ENCODE results near the gene CTIF.

The CTIF gene

GRCh38 chr18:48876590-48876989 lies 337.8 kb downstream of the CTIF start:
- Histone ChIP-seq H3K4me3 (ENCODE audit: control insufficient read depth in 1 of 7, extremely low read depth in 1 of 7, insufficient read depth in 4 of 7, low read depth in 2 of 7, low read length in 6 of 7) (no peak overlapping the region), H3K27me3 (replicated peaks in 2 of 5; ENCODE audit: control insufficient read depth in 4 of 5, insufficient read depth in 5 of 5, low read length in 4 of 5) (peaks cover 0 to 4% (median 0%) of the 10 kb centered on the region in 5 experiments), H3K27ac (ENCODE audit: insufficient read depth in 1 of 2, low read depth in 1 of 2, low read length in 2 of 2, poor library complexity in 1 of 2, severe bottlenecking in 2 of 2) (no peak overlapping the region), H3K4me1 (ENCODE audit: control extremely low read depth in 1 of 4, control insufficient read depth in 4 of 4, insufficient read depth in 4 of 4, low read length in 3 of 4) (peaks cover 0 to 4% (median 0%) of the 10 kb centered on the region in 4 experiments), H3K9me3 (ENCODE audit: control extremely low read depth in 1 of 5, control insufficient read depth in 4 of 5, insufficient read depth in 2 of 5, low read depth in 1 of 5, low read length in 4 of 5) (no peaks in the 10 kb centered on the region), H3K36me3 (ENCODE audit: control insufficient read depth in 4 of 4, insufficient read depth in 4 of 4, low read length in 3 of 4) (no peaks in the 10 kb centered on the region)
- POLR2A ChIA-PET: no interaction called here
- 93% methylated on average over 2 of the region's 6 CpGs for WGBS (ENCODE audit: insufficient coverage)
- DNase-seq: no peak
- CTCF ChIA-PET: interaction anchor here (1.3 to 2.1 kb wide), 2 partner anchors 16 to 99 kb away, joined by 3 to 6 read pairs; no protein-coding TSS in a partner anchor

GRCh38 chr18:48877941-48878340 lies 339.1 kb downstream of the CTIF start:
- peaks cover 0 to 4% (median 0%) of the 10 kb centered on the region in 5 experiments for H3K27me3 ChIP-seq (replicated peaks in 2 of 5; ENCODE audit: control insufficient read depth in 4 of 5, insufficient read depth in 5 of 5, low read length in 4 of 5)
- ChIA-PET CTCF (interaction anchor here (1.0 to 2.1 kb wide), 4 partner anchors 18 to 100 kb away, joined by 3 to 6 read pairs (median 3); no protein-coding TSS in a partner anchor), POLR2A (no interaction called here)
- peaks cover 0 to 4% (median 0%) of the 10 kb centered on the region in 4 experiments for H3K4me1 ChIP-seq (ENCODE audit: control extremely low read depth in 1 of 4, control insufficient read depth in 4 of 4, insufficient read depth in 4 of 4, low read length in 3 of 4)
- no peak overlapping the region for H3K4me3 ChIP-seq (ENCODE audit: control insufficient read depth in 1 of 7, extremely low read depth in 1 of 7, insufficient read depth in 4 of 7, low read depth in 2 of 7, low read length in 6 of 7)
- 100% methylated on average over 2 of the region's 3 CpGs for WGBS (ENCODE audit: insufficient coverage)
- no peaks in the 10 kb centered on the region for H3K9me3 ChIP-seq (ENCODE audit: control extremely low read depth in 1 of 5, control insufficient read depth in 4 of 5, insufficient read depth in 2 of 5, low read depth in 1 of 5, low read length in 4 of 5)
- no peak for DNase-seq
- no peaks in the 10 kb centered on the region for H3K36me3 ChIP-seq (ENCODE audit: control insufficient read depth in 4 of 4, insufficient read depth in 4 of 4, low read length in 3 of 4)
- H3K27ac ChIP-seq (ENCODE audit: insufficient read depth in 1 of 2, low read depth in 1 of 2, low read length in 2 of 2, poor library complexity in 1 of 2, severe bottlenecking in 2 of 2): no peak overlapping the region

- DNase-seq: no peak
- WGBS (ENCODE audit: insufficient coverage): 93% methylated on average over 11 of the region's 12 CpGs
- Histone ChIP-seq H3K27ac (ENCODE audit: insufficient read depth in 1 of 2, low read depth in 1 of 2, low read length in 2 of 2, poor library complexity in 1 of 2, severe bottlenecking in 2 of 2) (no peak overlapping the region), H3K4me1 (ENCODE audit: control extremely low read depth in 1 of 4, control insufficient read depth in 4 of 4, insufficient read depth in 4 of 4, low read length in 3 of 4) (peaks cover 0 to 4% (median 0%) of the 10 kb centered on the region in 4 experiments), H3K9me3 (ENCODE audit: control extremely low read depth in 1 of 5, control insufficient read depth in 4 of 5, insufficient read depth in 2 of 5, low read depth in 1 of 5, low read length in 4 of 5) (no peaks in the 10 kb centered on the region), H3K4me3 (ENCODE audit: control insufficient read depth in 1 of 7, extremely low read depth in 1 of 7, insufficient read depth in 4 of 7, low read depth in 2 of 7, low read length in 6 of 7) (no peak overlapping the region), H3K36me3 (ENCODE audit: control insufficient read depth in 4 of 4, insufficient read depth in 4 of 4, low read length in 3 of 4) (no peaks in the 10 kb centered on the region), H3K27me3 (replicated peaks in 2 of 5; ENCODE audit: control insufficient read depth in 4 of 5, insufficient read depth in 5 of 5, low read length in 4 of 5) (peaks cover 0 to 4% (median 0%) of the 10 kb centered on the region in 5 experiments)
- ChIA-PET CTCF (no interaction called here), POLR2A (no interaction called here)
Observed at GRCh38 chr18:48878471-48878870, 339.6 kb downstream of the CTIF start.

GRCh38 chr18:48879008-48879431 lies 340.2 kb downstream of the CTIF start:
- Histone ChIP-seq H3K4me1 (ENCODE audit: control extremely low read depth in 1 of 4, control insufficient read depth in 4 of 4, insufficient read depth in 4 of 4, low read length in 3 of 4) (peaks cover 0 to 4% (median 0%) of the 10 kb centered on the region in 4 experiments), H3K36me3 (ENCODE audit: control insufficient read depth in 4 of 4, insufficient read depth in 4 of 4, low read length in 3 of 4) (no peaks in the 10 kb centered on the region), H3K27me3 (replicated peaks in 2 of 5; ENCODE audit: control insufficient read depth in 4 of 5, insufficient read depth in 5 of 5, low read length in 4 of 5) (peaks cover 0 to 4% (median 0%) of the 10 kb centered on the region in 5 experiments), H3K4me3 (ENCODE audit: control insufficient read depth in 1 of 7, extremely low read depth in 1 of 7, insufficient read depth in 4 of 7, low read depth in 2 of 7, low read length in 6 of 7) (no peak overlapping the region), H3K27ac (ENCODE audit: insufficient read depth in 1 of 2, low read depth in 1 of 2, low read length in 2 of 2, poor library complexity in 1 of 2, severe bottlenecking in 2 of 2) (no peak overlapping the region), H3K9me3 (ENCODE audit: control extremely low read depth in 1 of 5, control insufficient read depth in 4 of 5, insufficient read depth in 2 of 5, low read depth in 1 of 5, low read length in 4 of 5) (no peaks in the 10 kb centered on the region)
- 88% methylated on average over 13 of the region's 15 CpGs for WGBS (ENCODE audit: insufficient coverage)
- DNase-seq: no peak
- CTCF ChIA-PET: no interaction called here
- POLR2A ChIA-PET: no interaction called here

- H3K4me1 ChIP-seq (ENCODE audit: control extremely low read depth in 1 of 4, control insufficient read depth in 4 of 4, insufficient read depth in 4 of 4, low read length in 3 of 4): peaks cover 0 to 10% (median 0%) of the 10 kb centered on the region in 4 experiments
- WGBS (ENCODE audit: insufficient coverage): no CpG with 5 or more reads among the region's 1 CpG
- H3K27ac ChIP-seq (ENCODE audit: insufficient read depth in 1 of 2, low read depth in 1 of 2, low read length in 2 of 2, poor library complexity in 1 of 2, severe bottlenecking in 2 of 2): no peak overlapping the region
- CTCF ChIA-PET: interaction anchor here (0.6 to 1.4 kb wide), 5 partner anchors 12 to 71 kb away, joined by 3 read pairs; no protein-coding TSS in a partner anchor
- peaks cover 0 to 4% (median 0%) of the 10 kb centered on the region in 5 experiments for H3K27me3 ChIP-seq (replicated peaks in 2 of 5; ENCODE audit: control insufficient read depth in 4 of 5, insufficient read depth in 5 of 5, low read length in 4 of 5)
- POLR2A ChIA-PET: interaction anchor here (0.6 to 0.7 kb wide), 2 partner anchors 11 to 48 kb away, joined by 3 read pairs; no protein-coding TSS in a partner anchor
- no peak for DNase-seq
- H3K4me3 ChIP-seq (ENCODE audit: control insufficient read depth in 1 of 7, extremely low read depth in 1 of 7, insufficient read depth in 4 of 7, low read depth in 2 of 7, low read length in 6 of 7): no peak overlapping the region
- H3K36me3 ChIP-seq (ENCODE audit: control insufficient read depth in 4 of 4, insufficient read depth in 4 of 4, low read length in 3 of 4): no peaks in the 10 kb centered on the region
- H3K9me3 ChIP-seq (ENCODE audit: control extremely low read depth in 1 of 5, control insufficient read depth in 4 of 5, insufficient read depth in 2 of 5, low read depth in 1 of 5, low read length in 4 of 5): no peaks in the 10 kb centered on the region
Observed at GRCh38 chr18:48880931-48881330, 342.1 kb downstream of the CTIF start.

- Histone ChIP-seq H3K4me3 (ENCODE audit: control insufficient read depth in 1 of 7, extremely low read depth in 1 of 7, insufficient read depth in 4 of 7, low read depth in 2 of 7, low read length in 6 of 7) (no peak overlapping the region), H3K27ac (ENCODE audit: insufficient read depth in 1 of 2, low read depth in 1 of 2, low read length in 2 of 2, poor library complexity in 1 of 2, severe bottlenecking in 2 of 2) (no peak overlapping the region), H3K36me3 (ENCODE audit: control insufficient read depth in 4 of 4, insufficient read depth in 4 of 4, low read length in 3 of 4) (no peaks in the 10 kb centered on the region), H3K9me3 (ENCODE audit: control extremely low read depth in 1 of 5, control insufficient read depth in 4 of 5, insufficient read depth in 2 of 5, low read depth in 1 of 5, low read length in 4 of 5) (no peaks in the 10 kb centered on the region), H3K4me1 (ENCODE audit: control extremely low read depth in 1 of 4, control insufficient read depth in 4 of 4, insufficient read depth in 4 of 4, low read length in 3 of 4) (peaks cover 0 to 10% (median 0%) of the 10 kb centered on the region in 4 experiments), H3K27me3 (replicated peaks in 2 of 5; ENCODE audit: control insufficient read depth in 4 of 5, insufficient read depth in 5 of 5, low read length in 4 of 5) (peaks cover 0 to 4% (median 0%) of the 10 kb centered on the region in 5 experiments)
- WGBS (ENCODE audit: insufficient coverage): 100% methylated on average over 4 of the region's 4 CpGs
- no peak for DNase-seq
- ChIA-PET POLR2A (no interaction called here), CTCF (no interaction called here)
Observed at GRCh38 chr18:48882379-48882778, 343.5 kb downstream of the CTIF start.

GRCh38 chr18:48884306-48884705 lies 345.5 kb downstream of the CTIF start:
- Histone ChIP-seq H3K4me1 (ENCODE audit: control extremely low read depth in 1 of 4, control insufficient read depth in 4 of 4, insufficient read depth in 4 of 4, low read length in 3 of 4) (peaks cover 0 to 10% (median 0%) of the 10 kb centered on the region in 4 experiments), H3K36me3 (ENCODE audit: control insufficient read depth in 4 of 4, insufficient read depth in 4 of 4, low read length in 3 of 4) (no peaks in the 10 kb centered on the region), H3K4me3 (ENCODE audit: control insufficient read depth in 1 of 7, extremely low read depth in 1 of 7, insufficient read depth in 4 of 7, low read depth in 2 of 7, low read length in 6 of 7) (no peak overlapping the region), H3K27ac (ENCODE audit: insufficient read depth in 1 of 2, low read depth in 1 of 2, low read length in 2 of 2, poor library complexity in 1 of 2, severe bottlenecking in 2 of 2) (no peak overlapping the region), H3K27me3 (replicated peaks in 2 of 5; ENCODE audit: control insufficient read depth in 4 of 5, insufficient read depth in 5 of 5, low read length in 4 of 5) (no peaks in the 10 kb centered on the region), H3K9me3 (ENCODE audit: control extremely low read depth in 1 of 5, control insufficient read depth in 4 of 5, insufficient read depth in 2 of 5, low read depth in 1 of 5, low read length in 4 of 5) (no peaks in the 10 kb centered on the region)
- ChIA-PET CTCF (interaction anchor here (1.4 kb wide), 1 partner anchor 16 kb away, joined by 3 read pairs; no protein-coding TSS in a partner anchor), POLR2A (no interaction called here)
- 100% methylated on average over 4 of the region's 4 CpGs for WGBS (ENCODE audit: insufficient coverage)
- no peak for DNase-seq
